Dedifferentiated amniotic fluid mesenchymal stem cell (primary cell): ENCODE results near the gene CADPS.

ENCODE experiments used
- DNase-seq: peaks from one replicate; pipeline ENCODE4 v3.0.0-alpha.2; 2016; ENCODE audit errors: extremely low spot score

The CADPS gene

GRCh38 chr3:62636235-62636826 is 238.9 kb downstream of the CADPS start:
- no peak for DNase-seq

- no peak for DNase-seq
Measured at GRCh38 chr3:62632510-62633294, 242.5 kb downstream of the CADPS start.

GRCh38 chr3:62631488-62631887 is 243.7 kb downstream of the CADPS start:
- DNase-seq, result no peak

GRCh38 chr3:62630664-62631063 is 244.6 kb downstream of the CADPS start:
- DNase-seq, result no peak

GRCh38 chr3:62625268-62625667 is 249.9 kb downstream of the CADPS start:
- no peak for DNase-seq

GRCh38 chr3:62624185-62624584 is 251.0 kb downstream of the CADPS start:
- no peak for DNase-seq

GRCh38 chr3:62622553-62623174 is 252.6 kb downstream of the CADPS start:
- DNase-seq, result peak; percentile 74

- DNase-seq, result no peak
Measured at GRCh38 chr3:62621925-62622324, 253.3 kb downstream of the CADPS start.

- no peak for DNase-seq
Measured at GRCh38 chr3:62621176-62621575, 254.0 kb downstream of the CADPS start.

- DNase-seq, result no peak
Measured at GRCh38 chr3:62615258-62615849, 259.9 kb downstream of the CADPS start.

- DNase-seq, result no peak
Measured at GRCh38 chr3:62614527-62614926, 260.7 kb downstream of the CADPS start.

GRCh38 chr3:62611541-62612240 is 263.5 kb downstream of the CADPS start:
- DNase-seq, result no peak

- peak; percentile 21 for DNase-seq
Measured at GRCh38 chr3:62607287-62608029, 267.8 kb downstream of the CADPS start.

- DNase-seq, result no peak
Measured at GRCh38 chr3:62605413-62606068, 269.7 kb downstream of the CADPS start.

- DNase-seq, result no peak
Measured at GRCh38 chr3:62604751-62605351, 270.4 kb downstream of the CADPS start.

- peak; percentile 68 for DNase-seq
Measured at GRCh38 chr3:62604298-62604697, 270.9 kb downstream of the CADPS start.

- no peak for DNase-seq
Measured at GRCh38 chr3:62602987-62603386, 272.2 kb downstream of the CADPS start.

GRCh38 chr3:62602129-62602770 is 273.0 kb downstream of the CADPS start:
- DNase-seq, result no peak

GRCh38 chr3:62601238-62602070 is 273.8 kb downstream of the CADPS start:
- DNase-seq, result no peak
